ENCODE data around the gene PITPNM3.

- TF ChIP-seq CTCF (IDR thresholded peaks at IDR 0.05) (no peak), POLR2A (IDR thresholded peaks at IDR 0.05) (no peak)
These were observed 39.7 kb upstream of the PITPNM3 start for GRCh38 chr17:6596081-6596480.

All from heart left ventricle (tissue), 13 donors.